GM13976 (cell line): ENCODE results near the gene SLC46A1.
"Not testable (repeated sequence)": the region's sequence is repeated elsewhere in the genome, so short reads cannot be mapped to it uniquely, and the experiment has no call there.

ENCODE experiments used
- DNase-seq: peaks from one replicate; pipeline ENCODE4 v3.0.0; 2012; ENCODE audit warnings: low spot score
- in situ Hi-C: fragments of 300-500 bp; cut with MboI; formaldehyde crosslinking; loops from one replicate; pipeline ENCODE4 v1.12.0; 2022; ENCODE audit warnings: low sequenced_read_pairs, mixed read lengths, inconsistent platforms; ENCODE audit not compliant: unreplicated experiment
- TF ChIP-seq, protein P1 (sequence below): IDR thresholded peaks from 2 replicates; pipeline ENCODE4 v1.5.1; 2012; ENCODE audit warnings: borderline replicate concordance, mild to moderate bottlenecking; ENCODE audit not compliant: insufficient read depth; ENCODE audit errors: extremely low read depth, missing control alignments, control extremely low read depth

SLC46A1 gene

DNA sequence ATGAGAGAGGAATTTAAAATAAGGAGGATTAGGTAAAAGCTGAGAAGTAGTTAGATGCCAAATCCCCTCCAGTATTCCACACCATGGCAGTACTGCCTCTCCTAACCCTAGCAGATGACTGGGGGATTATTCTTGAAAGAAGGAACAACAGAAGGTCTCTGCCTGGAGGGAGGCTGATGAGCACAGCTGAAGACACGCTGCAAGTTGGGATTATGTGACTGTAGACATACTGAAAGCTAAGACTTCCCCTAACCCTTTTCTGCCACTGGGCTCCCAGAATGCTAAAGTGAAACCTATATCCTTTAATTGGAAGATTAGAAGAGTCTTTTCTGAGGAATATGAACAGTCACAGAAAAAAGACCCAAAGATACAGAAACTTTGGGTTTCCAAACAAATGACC lies 27.7 kb upstream of the SLC46A1 start:
- in situ Hi-C loops: loop anchor here (10.0 kb wide), 1 partner anchor 59 kb away; the partner anchor contains the start of genes SARM1 and VTN
- TF ChIP-seq, protein P1, sequence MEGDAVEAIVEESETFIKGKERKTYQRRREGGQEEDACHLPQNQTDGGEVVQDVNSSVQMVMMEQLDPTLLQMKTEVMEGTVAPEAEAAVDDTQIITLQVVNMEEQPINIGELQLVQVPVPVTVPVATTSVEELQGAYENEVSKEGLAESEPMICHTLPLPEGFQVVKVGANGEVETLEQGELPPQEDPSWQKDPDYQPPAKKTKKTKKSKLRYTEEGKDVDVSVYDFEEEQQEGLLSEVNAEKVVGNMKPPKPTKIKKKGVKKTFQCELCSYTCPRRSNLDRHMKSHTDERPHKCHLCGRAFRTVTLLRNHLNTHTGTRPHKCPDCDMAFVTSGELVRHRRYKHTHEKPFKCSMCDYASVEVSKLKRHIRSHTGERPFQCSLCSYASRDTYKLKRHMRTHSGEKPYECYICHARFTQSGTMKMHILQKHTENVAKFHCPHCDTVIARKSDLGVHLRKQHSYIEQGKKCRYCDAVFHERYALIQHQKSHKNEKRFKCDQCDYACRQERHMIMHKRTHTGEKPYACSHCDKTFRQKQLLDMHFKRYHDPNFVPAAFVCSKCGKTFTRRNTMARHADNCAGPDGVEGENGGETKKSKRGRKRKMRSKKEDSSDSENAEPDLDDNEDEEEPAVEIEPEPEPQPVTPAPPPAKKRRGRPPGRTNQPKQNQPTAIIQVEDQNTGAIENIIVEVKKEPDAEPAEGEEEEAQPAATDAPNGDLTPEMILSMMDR: no peak

DNA sequence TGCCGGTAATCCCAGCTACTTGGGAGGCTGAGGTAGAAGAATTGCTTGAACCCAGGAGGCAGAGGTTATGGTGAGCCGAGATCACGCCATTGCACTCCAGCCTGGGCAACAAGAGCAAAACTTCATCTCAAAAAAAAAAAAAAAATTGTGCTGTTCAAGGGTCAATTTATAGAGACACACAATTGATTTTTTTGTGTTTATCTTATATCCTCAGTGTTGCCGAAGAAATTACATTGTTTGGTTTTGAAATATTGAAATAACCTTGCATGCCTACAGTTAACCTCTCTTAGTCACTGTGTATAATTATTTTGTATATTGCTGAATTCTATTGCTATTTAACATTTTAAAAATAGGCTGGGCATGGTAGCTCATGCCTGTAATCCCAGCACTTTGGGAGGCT lies 22.0 kb upstream of the SLC46A1 start:
- DNase-seq, in situ Hi-C loops: not testable (repeated sequence)

More for the DNA sequence above, 27.7 kb upstream of the SLC46A1 start:
- no peak for DNase-seq

DNA sequence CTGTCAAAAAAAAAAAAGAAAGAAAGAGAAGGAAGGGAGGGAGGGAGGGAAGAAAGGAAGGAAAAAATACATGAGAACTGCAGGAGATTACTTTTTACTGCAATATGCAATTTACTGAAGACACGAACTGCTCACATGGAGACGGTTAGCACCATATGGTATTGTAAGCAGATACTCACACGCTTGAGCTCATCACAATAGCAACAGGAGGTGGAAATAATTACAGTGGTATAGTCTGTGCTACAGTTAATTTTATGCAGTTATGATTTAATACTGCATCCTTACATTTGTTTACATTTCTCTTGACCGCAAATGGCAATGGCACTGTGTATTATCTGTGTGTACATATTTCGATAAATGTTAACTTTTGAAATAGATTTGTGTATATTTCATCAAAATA lies 21.4 kb upstream of the SLC46A1 start:
- in situ Hi-C loops: no loop called here
- no peak for DNase-seq
- TF ChIP-seq, protein P1: no peak

DNA sequence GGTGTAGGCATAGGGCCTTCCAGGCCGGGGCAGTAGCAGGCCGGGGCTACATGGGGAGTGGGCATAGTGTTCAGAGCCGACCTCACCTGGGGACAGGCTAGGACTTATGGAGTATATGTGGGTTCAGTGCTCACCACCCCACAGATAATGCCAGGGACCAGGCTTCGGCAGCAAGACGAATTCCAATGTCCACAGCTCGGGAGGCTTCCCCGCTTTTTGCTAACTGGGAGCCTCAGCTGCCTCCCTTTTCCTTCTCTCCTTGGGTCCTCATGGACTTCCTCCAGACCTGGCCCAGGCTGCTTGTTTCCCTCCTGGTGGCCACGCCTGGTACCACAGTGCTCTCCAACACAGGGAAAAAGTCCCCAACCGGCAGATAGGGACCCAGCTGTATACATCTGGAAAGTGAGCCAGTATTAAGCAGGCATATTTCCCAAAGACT lies 20.1 kb upstream of the SLC46A1 start:
- in situ Hi-C loops: no loop called here
- DNase-seq: no peak

DNA sequence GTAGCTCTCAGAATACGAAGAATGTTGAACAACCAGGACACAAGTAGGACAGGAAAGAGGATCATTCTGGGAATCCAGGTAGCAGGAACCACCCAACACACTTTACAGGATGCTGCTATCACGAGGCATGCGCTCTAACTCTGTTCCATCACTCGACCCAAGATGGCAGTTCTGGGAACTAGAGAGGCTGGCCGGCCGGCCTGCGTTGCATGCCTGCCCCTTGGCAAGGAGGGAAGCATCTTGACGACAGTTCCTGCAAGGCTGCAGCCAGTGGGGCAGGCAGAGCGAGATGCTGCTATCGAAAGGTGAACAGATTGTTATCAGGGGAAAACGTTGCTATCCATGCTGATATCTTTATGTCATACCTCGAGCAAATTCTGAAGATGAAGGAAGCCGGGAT lies 19.2 kb upstream of the SLC46A1 start:
- DNase-seq: no peak
- TF ChIP-seq, protein P1: no peak
- in situ Hi-C loops: no loop called here

More for the DNA sequence above, 20.1 kb upstream of the SLC46A1 start:
- TF ChIP-seq, protein P1: no peak

DNA sequence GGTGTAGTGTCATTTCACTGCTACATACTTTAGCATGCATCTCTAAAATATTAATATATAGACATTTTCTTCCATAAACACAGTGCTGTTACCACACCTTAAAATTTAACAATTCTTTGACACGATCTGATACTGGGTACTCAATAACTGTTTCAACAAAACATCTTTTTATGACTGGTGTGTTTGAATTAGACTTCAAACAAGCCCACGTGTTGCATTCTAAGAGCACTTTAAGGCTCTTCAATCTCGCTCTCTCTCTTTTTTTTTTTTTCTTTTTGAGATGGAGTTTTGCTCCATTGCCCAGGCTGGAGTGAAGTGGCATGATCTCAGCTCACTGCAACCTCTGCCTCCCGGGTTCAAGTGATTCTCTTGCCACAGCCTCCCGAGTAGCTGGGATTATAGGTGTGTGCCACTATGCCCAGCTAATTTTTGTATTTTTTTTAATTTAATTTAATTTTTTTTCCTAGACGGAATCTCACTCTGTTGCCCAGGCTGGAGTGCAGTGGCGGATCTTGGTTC lies 15.8 kb upstream of the SLC46A1 start:
- in situ Hi-C loops: no loop called here
- DNase-seq: no peak
- TF ChIP-seq, protein P1: no peak

DNA sequence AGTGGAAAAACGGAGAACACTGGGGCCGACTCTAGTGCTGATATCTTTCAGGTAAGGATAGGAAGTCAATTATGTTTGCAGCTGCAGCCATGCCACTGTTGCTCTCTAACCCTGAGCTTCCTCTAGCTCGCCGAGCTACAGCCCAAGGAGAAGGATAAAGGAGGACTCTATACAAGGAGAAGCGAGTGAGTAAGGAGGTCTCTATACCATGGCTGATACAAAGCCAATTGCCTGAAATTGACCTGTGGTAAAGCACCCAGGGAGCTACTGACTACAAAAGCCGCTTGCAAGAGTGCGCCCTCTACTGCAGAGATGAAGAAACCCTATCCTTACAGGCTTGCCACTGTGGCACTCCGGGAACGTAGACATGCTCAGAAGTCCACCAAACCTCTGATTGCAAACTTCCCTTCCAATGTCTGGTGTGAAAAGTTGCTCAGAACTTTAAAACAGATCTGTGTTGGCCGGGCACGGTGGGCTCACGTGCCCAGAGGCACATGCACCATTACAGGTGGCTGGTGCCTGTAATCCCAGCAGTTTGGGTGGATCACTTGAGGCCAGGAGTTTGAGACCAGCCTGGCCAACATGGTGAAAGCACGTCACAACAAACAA lies 10.8 kb upstream of the SLC46A1 start:
- TF ChIP-seq, protein P1: peak; percentile 75
- peak; percentile 73 for DNase-seq
- in situ Hi-C loops: no loop called here
